GM23248 (cell line): ENCODE data around the gene ENOX2. TPM values are rescaled to one million over a fixed set of nuclear protein-coding genes. Genes with fewer than 3 reads are reported as not detected.

Source experiments
- DNase-seq: peaks from one replicate; pipeline ENCODE4 v3.0.0-alpha.2; 2015
- H2AFZ ChIP-seq: fragments of 200-600 bp; sonication (generic); 2 replicates; pipeline ENCODE4 v1.6.1; 2016; ENCODE audit warnings: antibody characterized with exemption
- H3F3A ChIP-seq: fragments of 200-600 bp; sonication (generic); 2 replicates; pipeline ENCODE4 v1.6.1; 2016; ENCODE audit warnings: mild to moderate bottlenecking, antibody characterized with exemption, mixed run types; ENCODE audit not compliant: insufficient read depth
- H3K27ac ChIP-seq: fragments of 200-600 bp; sonication (generic); 2 replicates; pipeline ENCODE4 v1.5.1; 2016; ENCODE audit warnings: mild to moderate bottlenecking
- H3K27me3 ChIP-seq: fragments of 200-600 bp; sonication (generic); replicated peaks from 2 replicates; pipeline ENCODE4 v1.6.1; 2016; ENCODE audit warnings: mild to moderate bottlenecking; ENCODE audit not compliant: insufficient read depth
- H3K36me3 ChIP-seq: fragments of 200-600 bp; sonication (generic); 2 replicates; pipeline ENCODE4 v1.6.1; 2016; ENCODE audit warnings: low read depth, mild to moderate bottlenecking
- H3K4me1 ChIP-seq: fragments of 200-600 bp; sonication (generic); 2 replicates; pipeline ENCODE4 v1.6.1; 2016; ENCODE audit warnings: mild to moderate bottlenecking; ENCODE audit not compliant: insufficient read depth
- H3K4me2 ChIP-seq: fragments of 200-600 bp; sonication (generic); one replicate; pipeline ENCODE4 v1.6.1; 2016; ENCODE audit warnings: mild to moderate bottlenecking; ENCODE audit not compliant: unreplicated experiment
- H3K4me3 ChIP-seq: fragments of 200-600 bp; sonication (generic); 2 replicates; pipeline ENCODE4 v1.5.1; 2016; ENCODE audit warnings: mild to moderate bottlenecking
- H3K79me2 ChIP-seq: fragments of 200-600 bp; sonication (generic); 2 replicates; pipeline ENCODE4 v1.6.1; 2016; ENCODE audit warnings: mild to moderate bottlenecking; ENCODE audit not compliant: insufficient read depth
- H3K9ac ChIP-seq: fragments of 200-600 bp; sonication (generic); 2 replicates; pipeline ENCODE4 v1.6.1; 2016; ENCODE audit warnings: mild to moderate bottlenecking
- H3K9me2 ChIP-seq: fragments of 200-600 bp; sonication (generic); 2 replicates; pipeline ENCODE4 v1.6.1; 2016; ENCODE audit warnings: mixed run types, mild to moderate bottlenecking, moderate library complexity; ENCODE audit not compliant: insufficient read depth
- H3K9me3 ChIP-seq: fragments of 200-600 bp; sonication (generic); one replicate; pipeline ENCODE4 v1.6.1; 2017; ENCODE audit warnings: low read depth
- H4K20me1 ChIP-seq: fragments of 200-600 bp; sonication (generic); 2 replicates; pipeline ENCODE4 v1.6.0; 2016; ENCODE audit not compliant: insufficient read depth
- EZH2 ChIP-seq: fragments of 200-600 bp; sonication (generic); IDR thresholded peaks from 2 replicates; pipeline ENCODE4 v1.6.1; 2018; ENCODE audit warnings: antibody characterized with exemption, mild to moderate bottlenecking; ENCODE audit not compliant: insufficient read depth, poor library complexity, severe bottlenecking
- EZH2phosphoT487 ChIP-seq: fragments of 200-600 bp; sonication (generic); IDR thresholded peaks from 2 replicates; pipeline ENCODE4 v1.6.1; 2018; ENCODE audit warnings: antibody characterized with exemption, moderate library complexity, mild to moderate bottlenecking, low read depth; ENCODE audit not compliant: insufficient read depth
- WGBS, 2 experiments: methylation state at CpG; one replicate each; pipeline ENCODE4 v1.1.6; 2015 to 2017; ENCODE audit warnings: low lambda C conversion rate in 2 of 2, low coverage in 1 of 2; ENCODE audit errors: missing lambda C conversion rate in 2 of 2; 5-methylcytosine and 5-hydroxymethylcytosine counted together
- in situ Hi-C: fragments of 300-500 bp; cut with MboI; formaldehyde crosslinking; loops from 2 replicates; pipeline ENCODE4 v1.15.0; 2020
- polyA plus RNA-seq: library from polyadenylated mRNA; unstranded; fragments of >200 nt; fragmentation: Nextera tagmentation; extraction: Ambion mirVana; gene quantifications from 2 replicates; pipeline ENCODE4 v1.2.1, GENCODE V29; 2016
- total RNA-seq: library from RNA; depleted of rRNA; stranded (reverse); fragments of >200 nt; shearing (Covaris generic); gene quantifications from 2 replicates; pipeline ENCODE4 v1.2.3, GENCODE V29; 2014; rRNA removed

ENOX2 gene
- 8.9 and 14.5 TPM in 2 replicates for total RNA-seq
- polyA plus RNA-seq, result 13.4 and 13.6 TPM in 2 replicates

GRCh38 chrX:130902783-130903613 is at the start of gene ENOX2:
ENOX2 (minus strand) TSS chrX:130903209; CDS start chrX:130703216, 199,993 bp downstream.
- H3F3A ChIP-seq, result no peaks in the 10 kb centered on the region
- H2AFZ ChIP-seq, result peak within 1 kb of the TSS; percentile 90
- H3K27me3 ChIP-seq, result no peaks in the 10 kb centered on the region
- no peaks in the 10 kb centered on the region for H4K20me1 ChIP-seq
- no peaks in the 10 kb centered on the region for H3K9me3 ChIP-seq
- TF ChIP-seq EZH2, result no peak
- TF ChIP-seq EZH2phosphoT487, result no peak
- peak within 1 kb of the TSS; percentile 86 for H3K27ac ChIP-seq
- in situ Hi-C loops, result no loop called here
- DNase-seq, result peak; percentile 94
- H3K9me2 ChIP-seq, result no peaks in the 10 kb centered on the region
- peak within 1 kb of the TSS; percentile 99 for H3K4me2 ChIP-seq
- H3K36me3 ChIP-seq, result no peaks in the 10 kb centered on the region
- H3K79me2 ChIP-seq, result peaks cover 7% of the 10 kb centered on the region
- H3K4me1 ChIP-seq, result peaks cover 4% of the 10 kb centered on the region; the same call in 1 of the 2 replicates
- H3K9ac ChIP-seq, result peak within 1 kb of the TSS; percentile 98
- H3K4me3 ChIP-seq, result peak within 1 kb of the TSS; percentile 97
- 1% methylated on average over 32 to 34 of the region's 50 CpGs for WGBS, 2 experiments

GRCh38 chrX:130952266-130953043 is 49.4 kb upstream of the ENOX2 start:
- H3K9me3 ChIP-seq, result no peaks in the 10 kb centered on the region
- H3K4me2 ChIP-seq, result no peak overlapping the region
- H3K27ac ChIP-seq, result no peak overlapping the region
- H4K20me1 ChIP-seq, result no peaks in the 10 kb centered on the region
- 28 to 34% methylated on average over 2 of the region's 2 CpGs for WGBS, 2 experiments
- no peaks in the 10 kb centered on the region for H3F3A ChIP-seq
- no peaks in the 10 kb centered on the region for H3K27me3 ChIP-seq
- no peaks in the 10 kb centered on the region for H3K79me2 ChIP-seq
- no peak overlapping the region for H2AFZ ChIP-seq
- no peak overlapping the region for H3K4me3 ChIP-seq
- TF ChIP-seq EZH2phosphoT487 (no peak), EZH2 (no peak)
- no peaks in the 10 kb centered on the region for H3K4me1 ChIP-seq
- no peaks in the 10 kb centered on the region for H3K9me2 ChIP-seq
- no peaks in the 10 kb centered on the region for H3K36me3 ChIP-seq
- in situ Hi-C loops, result no loop called here
- no peak for DNase-seq
- H3K9ac ChIP-seq, result no peak overlapping the region

GRCh38 chrX:130944230-130944629 is 41.2 kb upstream of the ENOX2 start:
- H3K4me2 ChIP-seq, result no peak overlapping the region
- WGBS, 2 experiments, result 26 to 34% methylated on average over 2 of the region's 2 CpGs

GRCh38 chrX:130937101-130937500 is 34.1 kb upstream of the ENOX2 start:
- Histone ChIP-seq H2AFZ (no peak overlapping the region), H3K9ac (no peak overlapping the region), H3K9me3 (no peaks in the 10 kb centered on the region), H3K27me3 (no peaks in the 10 kb centered on the region), H3F3A (no peaks in the 10 kb centered on the region), H3K36me3 (no peaks in the 10 kb centered on the region), H3K79me2 (no peaks in the 10 kb centered on the region), H3K4me3 (no peak overlapping the region), H3K27ac (no peak overlapping the region), H3K4me2 (no peak overlapping the region), H3K9me2 (no peaks in the 10 kb centered on the region), H4K20me1 (no peaks in the 10 kb centered on the region), H3K4me1 (no peaks in the 10 kb centered on the region)
- in situ Hi-C loops, result no loop called here
- DNase-seq, result no peak
- no peak for TF ChIP-seq EZH2phosphoT487
- TF ChIP-seq EZH2, result no peak

More at GRCh38 chrX:130944230-130944629, 41.2 kb upstream of the ENOX2 start:
- H3K9me3 ChIP-seq, result no peaks in the 10 kb centered on the region
- H3K27me3 ChIP-seq, result no peaks in the 10 kb centered on the region
- no peaks in the 10 kb centered on the region for H3K4me1 ChIP-seq
- no peak overlapping the region for H3K9ac ChIP-seq
- TF ChIP-seq EZH2phosphoT487 (no peak), EZH2 (no peak)
- no peak overlapping the region for H2AFZ ChIP-seq
- H3K36me3 ChIP-seq, result no peaks in the 10 kb centered on the region
- H3F3A ChIP-seq, result no peaks in the 10 kb centered on the region
- no peaks in the 10 kb centered on the region for H4K20me1 ChIP-seq
- H3K27ac ChIP-seq, result no peak overlapping the region
- no peaks in the 10 kb centered on the region for H3K9me2 ChIP-seq
- DNase-seq, result no peak
- in situ Hi-C loops, result no loop called here
- no peaks in the 10 kb centered on the region for H3K79me2 ChIP-seq
- no peak overlapping the region for H3K4me3 ChIP-seq
